K562 (cell line): ENCODE data around the gene DDX39A. TPM values are rescaled to one million over a fixed set of nuclear protein-coding genes. Genes with fewer than 3 reads are reported as not detected.
A peak's percentile ranks its signal among the peaks of the same experiment; 100 is the strongest.

Experiments
- ATAC-seq: fragments of 200-7000 bp; cut with Tn5 transposase; 3 replicates; pipeline ENCODE4 v1.9.1; 2020; ENCODE audit warnings: moderate library complexity
- BruUV-seq: library from RNA; stranded (reverse); fragments of 400-500 nt; replicated peaks from 2 replicates; lab custom pipeline; 2021; lab: Mats Ljungman, UMichigan
- CTCF ChIA-PET: fragments of 300-600 bp; formaldehyde crosslinking; extraction: SDS; loops from one replicate; lab custom pipeline; 2021; ENCODE audit warnings: low intra/inter-chr PET ratio; lab: Yijun Ruan, JAX
- POLR2A ChIA-PET: fragments of 300-600, 350-650 bp; sonication (Branson Sonifier 250); formaldehyde crosslinking; extraction: SDS; loops from one replicate; lab custom pipeline; 2021; ENCODE audit warnings: antibody characterized with exemption, inconsistent platforms; lab: Yijun Ruan, JAX
- DNase-seq, 4 experiments: peaks; one replicate each; pipeline versions ENCODE4 v3.0.0 to v3.0.0-alpha.2; 2011 to 2018; ENCODE audit warnings: low spot score in 3 of 4, mixed read lengths in 3 of 4; ENCODE audit errors: extremely low read depth in 1 of 4
- FAIRE-seq: peaks from 2 replicates; lab custom pipeline; 2011; peaks lifted over from hg19 to GRCh38; lab: Jason Lieb, UNC
- H2AFZ ChIP-seq: 2 replicates; pipeline ENCODE4 v1.6.0; 2011; ENCODE audit warnings: low read depth, low read length, control low read depth, inconsistent platforms
- H3K27ac ChIP-seq: fragments of 200-600 bp; 3 replicates; pipeline ENCODE4 v1.8.0; 2011; ENCODE audit warnings: low read depth, mild to moderate bottlenecking, control low read depth, inconsistent platforms, low read length, moderate library complexity, mixed read lengths; ENCODE audit errors: extremely low read depth
- H3K27me3 ChIP-seq, 2 experiments: fragments of 300-600 bp in 1 of 2; 2 replicates in 1 of 2; 3 replicates in 1 of 2; pipeline versions ENCODE4 v1.6.0 to v1.8.0; 2011; ENCODE audit warnings: inconsistent platforms in 2 of 2, low read length in 2 of 2, mild to moderate bottlenecking in 1 of 2, mixed read lengths in 1 of 2, moderate library complexity in 1 of 2; ENCODE audit not compliant: control insufficient read depth in 2 of 2, insufficient read depth in 2 of 2
- H3K36me3 ChIP-seq: fragments of 300-600 bp; 3 replicates; pipeline ENCODE4 v1.8.0; 2011; ENCODE audit warnings: mild to moderate bottlenecking, low read length, inconsistent platforms; ENCODE audit not compliant: control insufficient read depth, insufficient read depth
- H3K4me1 ChIP-seq, 2 experiments: fragments of 200-600 bp in 1 of 2; replicated peaks in 1 of 2; 2 replicates in 1 of 2; 3 replicates in 1 of 2; pipeline versions ENCODE4 v1.5.1 to v1.8.0; 2011; ENCODE audit warnings: inconsistent platforms in 2 of 2, low read length in 2 of 2, mild to moderate bottlenecking in 1 of 2, mixed read lengths in 1 of 2, moderate library complexity in 1 of 2; ENCODE audit not compliant: control insufficient read depth in 2 of 2, insufficient read depth in 2 of 2
- H3K4me2 ChIP-seq: 2 replicates; pipeline ENCODE4 v1.6.1; 2011; ENCODE audit warnings: low read length, control low read depth, inconsistent platforms, mixed read lengths; ENCODE audit not compliant: insufficient read depth
- H3K4me3 ChIP-seq: fragments of 200-600 bp; sonication (generic), shearing (Covaris generic); 2 replicates; pipeline ENCODE4 v1.5.1; 2016; ENCODE audit warnings: control low read depth, inconsistent platforms
- H3K79me2 ChIP-seq: fragments of 200-600 bp; 3 replicates; pipeline ENCODE4 v1.8.0; 2011; ENCODE audit warnings: low read length, inconsistent platforms; ENCODE audit not compliant: control insufficient read depth, insufficient read depth
- H3K9ac ChIP-seq, 2 experiments: 2 replicates each; pipeline versions ENCODE4 v1.6.0 to v1.6.1; 2011; ENCODE audit warnings: low read depth in 2 of 2, low read length in 2 of 2, control low read depth in 1 of 2, inconsistent platforms in 1 of 2, mild to moderate bottlenecking in 1 of 2, mixed read lengths in 1 of 2; ENCODE audit not compliant: insufficient read depth in 1 of 2
- H3K9me1 ChIP-seq: one replicate; pipeline ENCODE4 v1.6.0; 2011; ENCODE audit warnings: inconsistent platforms, mild to moderate bottlenecking, low read length, moderate library complexity; ENCODE audit not compliant: control insufficient read depth, insufficient read depth
- H3K9me3 ChIP-seq: replicated peaks from 2 replicates; pipeline ENCODE4 v1.5.1; 2011; ENCODE audit warnings: low read depth, low read length, inconsistent platforms; ENCODE audit not compliant: control insufficient read depth, insufficient read depth
- H4K20me1 ChIP-seq: replicated peaks from 2 replicates; pipeline ENCODE4 v1.6.1; 2011; ENCODE audit warnings: low read length, inconsistent platforms, mixed read lengths; ENCODE audit not compliant: control insufficient read depth, insufficient read depth
- CEBPB ChIP-seq: fragments of 450-650 bp; IDR thresholded peaks from 2 replicates; pipeline ENCODE4 v1.6.1; 2016; ENCODE audit warnings: missing genetic modification characterization, missing compliant biosample characterization
- POLR3A ChIP-seq: IDR thresholded peaks from 2 replicates; pipeline ENCODE4 v1.6.1; 2011; ENCODE audit warnings: borderline replicate concordance, mild to moderate bottlenecking, moderate library complexity; ENCODE audit not compliant: insufficient read length, insufficient read depth; ENCODE audit errors: extremely low read depth
- ZNF431 ChIP-seq: sonication (generic); formaldehyde crosslinking; IDR thresholded peaks from 2 replicates; pipeline ENCODE4 v1.8.0; 2022; ENCODE audit warnings: mild to moderate bottlenecking, missing genetic modification reagents
- ZNF79 ChIP-seq: fragments of 250-450 bp; sonication (Bioruptor Pico); IDR thresholded peaks from 2 replicates; pipeline ENCODE4 v1.4.0; 2020; ENCODE audit warnings: low read depth, mild to moderate bottlenecking, moderate library complexity
- WGBS: fragments of 100-300 bp; shearing (Covaris generic); methylation state at CpG from one replicate; pipeline ENCODE4 v1.1.6; 2016; ENCODE audit warnings: low coverage, mixed read lengths; ENCODE audit not compliant: insufficient coverage; ENCODE audit errors: missing lambda C conversion rate; 5-methylcytosine and 5-hydroxymethylcytosine counted together
- in situ Hi-C: fragments of 300-500 bp; cut with MboI; formaldehyde crosslinking; loops from 4 replicates; pipeline ENCODE4 v1.15.0; 2018; ENCODE audit warnings: inconsistent platforms, mixed read lengths
- intact Hi-C: fragments of 100-400 bp; cut with micrococcal nuclease; formaldehyde crosslinking; loops from 2 replicates; pipeline ENCODE4 v1.14.2; 2022
- polyA plus RNA-seq, 8 experiments: library from polyadenylated mRNA; depleted of rRNA in 4 of 8; stranded (reverse) in 5 of 8; unstranded in 3 of 8; fragments of >200 nt; fragmentation: Nextera tagmentation in 2 of 8; fragmentation: Illumina TruSeq in 1 of 8; extraction: Ambion mirVana in 2 of 8; extraction: Trizol in 1 of 8; gene quantifications; 2 replicates each; pipeline versions ENCODE4 v1.2.1 to v1.2.3, GENCODE V29; 2011 to 2014; ENCODE audit warnings: inconsistent platforms in 1 of 8, missing spikeins in 1 of 8
- total RNA-seq, 7 experiments: library from RNA; depleted of rRNA in 6 of 7; stranded (reverse); fragments of >200 nt in 6 of 7; fragmentation: Illumina TruSeq in 2 of 7; extraction: Trizol in 2 of 7; gene quantifications; 2 replicates each; pipeline versions ENCODE4 v1.2.1 to v1.2.3, GENCODE V29; 2011 to 2021; ENCODE audit warnings: low replicate concordance in 1 of 7

The DDX39A gene
- total and polyA plus RNA-seq, 9 of the 15 experiments (the other 6 are each of a cell fraction or from before 2014, with no cell fraction given): 90.3 to 250 (median 188) TPM

DNA sequence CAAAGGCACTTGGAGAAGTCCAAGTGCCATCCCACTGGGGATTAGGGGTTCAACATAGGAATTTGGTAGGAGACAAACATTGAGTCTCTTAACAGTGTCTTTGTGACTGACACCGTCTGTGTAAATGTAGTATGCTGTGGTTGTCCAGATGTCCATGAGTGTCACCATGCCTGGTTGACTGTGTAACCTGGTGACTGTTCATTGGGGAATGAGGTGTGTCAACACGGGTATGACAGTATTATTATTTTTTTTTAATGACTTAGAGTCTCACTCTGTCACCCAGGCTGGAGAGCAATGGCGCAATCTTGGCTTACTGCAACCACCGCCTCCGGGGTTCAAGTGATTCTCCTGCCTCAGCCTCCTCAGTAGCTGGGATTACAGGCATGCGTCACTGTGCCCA, 30.2 kb upstream of the DDX39A start:
- ATAC-seq (no peak), DNase-seq (no peak), FAIRE-seq (no peak)
- ChIA-PET POLR2A (interaction anchor here (1.1 to 1.3 kb wide), 2 partner anchors 10 to 14 kb away, joined by 3 to 5 read pairs; no protein-coding TSS in a partner anchor), CTCF (no interaction called here)
- peaks cover 7% of the 10 kb centered on the region; the same call in 1 of the 3 replicates for H3K79me2 ChIP-seq
- peaks cover 6 to 23% of the 10 kb centered on the region in 2 experiments; a peak in 4 of 5 replicates for H3K4me1 ChIP-seq
- BruUV-seq: no TSS peak
- TF ChIP-seq POLR3A (no peak), CEBPB (tag) (peak; percentile 33; the same call in 1 of the 2 replicates), ZNF431 (CRISPR knock-in tag) (no peak), ZNF79 (CRISPR knock-in tag) (no peak)
- H3K27me3 ChIP-seq: no peaks in the 10 kb centered on the region
- H3K4me2 ChIP-seq: no peak overlapping the region
- no peaks in the 10 kb centered on the region for H3K9me3 ChIP-seq
- H4K20me1 ChIP-seq: no peaks in the 10 kb centered on the region
- H3K27ac ChIP-seq: no peak overlapping the region
- peaks cover 5% of the 10 kb centered on the region for H3K9me1 ChIP-seq
- 87% methylated on average over 6 of the region's 6 CpGs for WGBS
- no peak overlapping the region; a peak in 1 of 4 replicates for H3K9ac ChIP-seq
- intact Hi-C loops (no loop called here), in situ Hi-C loops (no loop called here)
- no peak overlapping the region for H3K4me3 ChIP-seq
- H2AFZ ChIP-seq: no peak overlapping the region
- H3K36me3 ChIP-seq: peaks cover 68% of the 10 kb centered on the region
